Natural killer cell (primary cell): ENCODE results near the gene TMEM231. TPM values are rescaled to one million over a fixed set of nuclear protein-coding genes. Genes with fewer than 3 reads are reported as not detected.

Experiments
- ATAC-seq, 3 donors: fragments of 150-1000 bp in 2 of 3; fragments of 200-7000 bp in 1 of 3; cut with Tn5 transposase; 1 replicate in 1 of 3; 2 replicates in 2 of 3; pipeline ENCODE4 v1.10.0; 2021; ENCODE audit warnings: mild to moderate bottlenecking in 2 of 3, moderate library complexity in 2 of 3
- DNase-seq, 2 donors: peaks; one replicate each; pipeline versions ENCODE4 v3.0.0 to v3.0.0-alpha.2; 2013 to 2021; ENCODE audit warnings: mixed read lengths in 1 of 2
- H3K27ac ChIP-seq: one replicate; pipeline ENCODE4 v1.5.1; 2013; ENCODE audit warnings: mild to moderate bottlenecking, low read length
- H3K27me3 ChIP-seq: one replicate; pipeline ENCODE4 v1.6.1; 2013; ENCODE audit warnings: low read length; ENCODE audit not compliant: control insufficient read depth, insufficient read depth
- H3K36me3 ChIP-seq: one replicate; pipeline ENCODE4 v1.6.1; 2013; ENCODE audit warnings: low read length; ENCODE audit not compliant: control insufficient read depth, insufficient read depth
- H3K4me1 ChIP-seq: one replicate; pipeline ENCODE4 v1.6.1; 2013; ENCODE audit warnings: low read length; ENCODE audit not compliant: control insufficient read depth, insufficient read depth
- H3K4me3 ChIP-seq: one replicate; pipeline ENCODE4 v1.5.1; 2013; ENCODE audit warnings: low read length
- H3K9me3 ChIP-seq: one replicate; pipeline ENCODE4 v1.6.1; 2013; ENCODE audit warnings: low read length; ENCODE audit not compliant: control insufficient read depth, insufficient read depth
- H3K27ac Mint-ChIP-seq, 2 donors: one replicate each; pipeline ENCODE4 v1.8.0; 2022; ENCODE audit warnings: mild to moderate bottlenecking in 2 of 2, mixed read lengths in 2 of 2, moderate library complexity in 1 of 2
- H3K27me3 Mint-ChIP-seq, 2 donors: one replicate each; pipeline ENCODE4 v1.8.0; 2022; ENCODE audit warnings: low read depth in 2 of 2, mixed read lengths in 2 of 2
- H3K36me3 Mint-ChIP-seq: one replicate; pipeline ENCODE4 v1.8.0; 2022; ENCODE audit warnings: mixed read lengths
- H3K4me1 Mint-ChIP-seq, 2 donors: one replicate each; pipeline ENCODE4 v1.8.0; 2022; ENCODE audit warnings: mixed read lengths in 2 of 2
- H3K4me3 Mint-ChIP-seq: one replicate; pipeline ENCODE4 v1.8.0; 2022; ENCODE audit warnings: mild to moderate bottlenecking, moderate library complexity, mixed read lengths
- H3K9me3 Mint-ChIP-seq, 2 donors: one replicate each; pipeline ENCODE4 v1.8.0; 2022; ENCODE audit warnings: mixed read lengths in 2 of 2
- WGBS: methylation state at CpG from one replicate; pipeline ENCODE4 v1.1.7; 2013; ENCODE audit warnings: missing lambda C conversion rate; ENCODE audit not compliant: insufficient coverage; 5-methylcytosine and 5-hydroxymethylcytosine counted together
- intact Hi-C: fragments of 100-400 bp; cut with micrococcal nuclease; formaldehyde crosslinking; loops from one replicate; pipeline ENCODE4 v1.14.2; 2022
- total RNA-seq, 4 donors: library from RNA; stranded (reverse); fragments of 120-200 nt in 1 of 4; gene quantifications; one replicate each; pipeline versions ENCODE4 v1.2.3 to v1.2.4, GENCODE V29; 2013 to 2022
- TF ChIP-seq, protein P1 (sequence below): fragments of 200-600 bp; IDR thresholded peaks from one replicate; pipeline ENCODE4 v1.8.0; 2022; ENCODE audit warnings: antibody characterized with exemption

The TMEM231 gene
- total RNA-seq, 3 donors from 2014 or later (not counting 1 experiment from before 2014, with no cell fraction given), result 2.1 to 2.7 (median 2.4) TPM

GRCh38 chr16:75491876-75492275, 64.2 kb downstream of the TMEM231 start:
- H3K27ac Mint-ChIP-seq, result no peak overlapping the region
- peaks cover 7% of the 10 kb centered on the region for H3K4me1 ChIP-seq
- H3K4me3 ChIP-seq, result no peak overlapping the region
- ATAC-seq (peak in 1 of 3 donors; percentile 43), DNase-seq (no peak)
- H3K9me3 ChIP-seq, result no peaks in the 10 kb centered on the region
- 86% methylated on average over 1 of the region's 1 CpG for WGBS
- H3K27me3 Mint-ChIP-seq, result peaks cover 14 to 17% of the 10 kb centered on the region in 2 donors
- H3K9me3 Mint-ChIP-seq, result no peaks in the 10 kb centered on the region
- H3K4me1 Mint-ChIP-seq, result peaks cover 8% of the 10 kb centered on the region in 2 donors
- TF ChIP-seq, protein P1, sequence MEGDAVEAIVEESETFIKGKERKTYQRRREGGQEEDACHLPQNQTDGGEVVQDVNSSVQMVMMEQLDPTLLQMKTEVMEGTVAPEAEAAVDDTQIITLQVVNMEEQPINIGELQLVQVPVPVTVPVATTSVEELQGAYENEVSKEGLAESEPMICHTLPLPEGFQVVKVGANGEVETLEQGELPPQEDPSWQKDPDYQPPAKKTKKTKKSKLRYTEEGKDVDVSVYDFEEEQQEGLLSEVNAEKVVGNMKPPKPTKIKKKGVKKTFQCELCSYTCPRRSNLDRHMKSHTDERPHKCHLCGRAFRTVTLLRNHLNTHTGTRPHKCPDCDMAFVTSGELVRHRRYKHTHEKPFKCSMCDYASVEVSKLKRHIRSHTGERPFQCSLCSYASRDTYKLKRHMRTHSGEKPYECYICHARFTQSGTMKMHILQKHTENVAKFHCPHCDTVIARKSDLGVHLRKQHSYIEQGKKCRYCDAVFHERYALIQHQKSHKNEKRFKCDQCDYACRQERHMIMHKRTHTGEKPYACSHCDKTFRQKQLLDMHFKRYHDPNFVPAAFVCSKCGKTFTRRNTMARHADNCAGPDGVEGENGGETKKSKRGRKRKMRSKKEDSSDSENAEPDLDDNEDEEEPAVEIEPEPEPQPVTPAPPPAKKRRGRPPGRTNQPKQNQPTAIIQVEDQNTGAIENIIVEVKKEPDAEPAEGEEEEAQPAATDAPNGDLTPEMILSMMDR, result no peak
- H3K36me3 ChIP-seq, result no peaks in the 10 kb centered on the region
- H3K27me3 ChIP-seq, result peaks cover 11% of the 10 kb centered on the region
- intact Hi-C loops, result no loop called here
- no peaks in the 10 kb centered on the region for H3K36me3 Mint-ChIP-seq
- H3K4me3 Mint-ChIP-seq, result no peak overlapping the region
- no peak overlapping the region for H3K27ac ChIP-seq

GRCh38 chr16:75488322-75488721, 67.7 kb downstream of the TMEM231 start:
- intact Hi-C loops, result no loop called here
- Mint-ChIP-seq H3K9me3 (no peaks in the 10 kb centered on the region), H3K27ac (no peak overlapping the region), H3K4me3 (no peak overlapping the region), H3K27me3 (peaks cover 8 to 9% of the 10 kb centered on the region in 2 donors), H3K4me1 (no peaks in the 10 kb centered on the region), H3K36me3 (no peaks in the 10 kb centered on the region)
- Histone ChIP-seq H3K36me3 (no peaks in the 10 kb centered on the region), H3K4me3 (no peak overlapping the region), H3K9me3 (no peaks in the 10 kb centered on the region), H3K4me1 (no peaks in the 10 kb centered on the region), H3K27ac (no peak overlapping the region), H3K27me3 (no peaks in the 10 kb centered on the region)
- DNase-seq (no peak), ATAC-seq (no peak)
- WGBS, result 93% methylated on average over 2 of the region's 2 CpGs
- TF ChIP-seq, protein P1, result no peak

Other genes starting within 250 kb of the TMEM231 start
- gene CFDP1, start 122.7 kb downstream of the TMEM231 start, total RNA-seq, result 10 to 100 TPM; 32.2 to 38.8 (median 32.3) TPM
- gene TMEM170A, start 91.6 kb downstream of the TMEM231 start, total RNA-seq, result 10 to 100 TPM; 51.5 to 61.0 (median 53.9) TPM
- not detected for gene CHST6, start 60.8 kb downstream of the TMEM231 start, total RNA-seq
- not detected for gene CHST5, start 20.1 kb downstream of the TMEM231 start, total RNA-seq
- 10 to 100 TPM; 66.2 to 74.0 (median 71.3) TPM for gene GABARAPL2, start 10.1 kb upstream of the TMEM231 start, total RNA-seq
- 10 to 100 TPM; 63.5 to 65.2 (median 64.8) TPM for gene ADAT1, start 67.0 kb upstream of the TMEM231 start, total RNA-seq
- 100 to 1,000 TPM; 102 to 123 (median 114) TPM for gene KARS1, start 91.4 kb upstream of the TMEM231 start, total RNA-seq
- 100 to 1,000 TPM; 104 to 125 (median 116) TPM for gene TERF2IP, start 91.5 kb upstream of the TMEM231 start, total RNA-seq
- gene CPHXL2, start 120.8 kb upstream of the TMEM231 start, total RNA-seq, result not detected
- gene DUXB, start 145.2 kb upstream of the TMEM231 start, total RNA-seq, result not detected
- gene CPHXL, start 170.2 kb upstream of the TMEM231 start, total RNA-seq, result not detected